ENCODE results near the gene RGS7.

RGS7 gene

GRCh38 chr1:241266121-241266520 lies 90.9 kb downstream of the RGS7 start:
- no peak for TF ChIP-seq CTCF (IDR thresholded peaks at IDR 0.05)

- TF ChIP-seq CTCF (IDR thresholded peaks at IDR 0.05): no peak
Measured at GRCh38 chr1:241265428-241265827, 91.6 kb downstream of the RGS7 start.

- TF ChIP-seq CTCF (IDR thresholded peaks at IDR 0.05): no peak
Measured at GRCh38 chr1:241263346-241263745, 93.7 kb downstream of the RGS7 start.

GRCh38 chr1:241253471-241253870 lies 103.5 kb downstream of the RGS7 start:
- TF ChIP-seq CTCF (IDR thresholded peaks at IDR 0.05): no peak

GRCh38 chr1:241250465-241250864 lies 106.5 kb downstream of the RGS7 start:
- TF ChIP-seq CTCF (IDR thresholded peaks at IDR 0.05): no peak

GRCh38 chr1:241240069-241240468 lies 116.9 kb downstream of the RGS7 start:
- no peak for TF ChIP-seq CTCF (IDR thresholded peaks at IDR 0.05)

- TF ChIP-seq CTCF (IDR thresholded peaks at IDR 0.05): no peak
Measured at GRCh38 chr1:241237873-241238272, 119.1 kb downstream of the RGS7 start.

- no peak for TF ChIP-seq CTCF (IDR thresholded peaks at IDR 0.05)
Measured at GRCh38 chr1:241235256-241235897, 121.6 kb downstream of the RGS7 start.
